Sigmoid colon (tissue), 4 donors: Measurements from ENCODE around the gene LPCAT1.

ENCODE experiments used
- CTCF ChIP-seq, 4 experiments: fragments of 450-650 bp in 3 of 4; fragments of 200-600 bp in 1 of 4; IDR thresholded peaks; one replicate each; pipeline ENCODE4 v1.5.1; 2016 to 2019; ENCODE audit warnings: antibody characterized with exemption in 4 of 4, mild to moderate bottlenecking in 3 of 4, moderate library complexity in 2 of 4
- EP300 ChIP-seq, 4 donors: sonication (generic); formaldehyde crosslinking; IDR thresholded peaks; one replicate each; pipeline ENCODE4 v1.6.1; 2017; ENCODE audit warnings: antibody characterized with exemption in 4 of 4
- POLR2A ChIP-seq, 2 donors: fragments of 450-650 bp; IDR thresholded peaks; one replicate each; pipeline ENCODE4 v1.6.1; 2016; ENCODE audit warnings: antibody characterized with exemption in 2 of 2, mild to moderate bottlenecking in 2 of 2, moderate library complexity in 2 of 2
- POLR2AphosphoS5 ChIP-seq, 4 donors: sonication (generic); formaldehyde crosslinking; IDR thresholded peaks; one replicate each; pipeline ENCODE4 v1.6.1; 2017; ENCODE audit warnings: antibody characterized with exemption in 4 of 4

- TF ChIP-seq CTCF (IDR thresholded peaks at IDR 0.05): no peak
- TF ChIP-seq POLR2A (IDR thresholded peaks at IDR 0.05): no peak
- TF ChIP-seq EP300 (IDR thresholded peaks at IDR 0.05): no peak
- no peak for TF ChIP-seq POLR2AphosphoS5 (IDR thresholded peaks at IDR 0.05)
Observed at GRCh38 chr5:1504069-1504595, 19.6 kb downstream of the LPCAT1 start.
